Muscle of arm (tissue), 14 donors: Measurements from ENCODE around the gene PAK1IP1. TPM values are rescaled to one million over a fixed set of nuclear protein-coding genes. Genes with fewer than 3 reads are reported as not detected.
"Not testable (repeated sequence)": the region's sequence is repeated elsewhere in the genome, so short reads cannot be mapped to it uniquely, and the experiment has no call there.

ENCODE experiments used
- DNase-seq: peaks from one replicate; pipeline ENCODE4 v3.0.0-alpha.2; 2013
- long read RNA-seq, 11 donors: transcript quantifications; one replicate each; lab custom pipeline, GENCODE V29; 2026
- polyA plus RNA-seq, 12 donors: library from polyadenylated mRNA; unstranded; fragments of 120-200 nt; gene quantifications; one replicate each; pipeline ENCODE4 v1.2.1, GENCODE V29; 2013; ENCODE audit not compliant: insufficient read length in 12 of 12

The PAK1IP1 gene
- 10 to 100 TPM in 11 of 12 donors, not detected in 1; 13.8 to 23.6 (median 18.3) TPM for polyA plus RNA-seq
- long read RNA-seq, donor 1, transcript PAK1IP1-201 (10 exons, 1,800 nt), result major isoform, 6 of 6 reads
- long read RNA-seq, donor 1, partial matches to known transcripts, result 0 of 6 reads
- long read RNA-seq, donor 1, other reads (novel, unspliced or antisense), result 0 of 6 reads
- long read RNA-seq, donor 2, transcript PAK1IP1-201 (10 exons, 1,800 nt), result major isoform, 7 of 7 reads
- long read RNA-seq, donor 2, partial matches to known transcripts, result 0 of 7 reads
- long read RNA-seq, donor 2, other reads (novel, unspliced or antisense), result 0 of 7 reads
- long read RNA-seq, donor 3, partial matches to known transcripts, result 0 of 4 reads
- long read RNA-seq, donor 3, other reads (novel, unspliced or antisense), result 0 of 4 reads
- long read RNA-seq, donor 4, partial matches to known transcripts, result 0 of 4 reads
- long read RNA-seq, donor 4, other reads (novel, unspliced or antisense), result 0 of 4 reads
- long read RNA-seq, donor 5, transcript PAK1IP1-201 (10 exons, 1,800 nt), result major isoform, 12 of 17 reads
- long read RNA-seq, donor 5, partial matches to known transcripts, result 5 of 17 reads
- long read RNA-seq, donor 5, other reads (novel, unspliced or antisense), result 0 of 17 reads
- long read RNA-seq, donor 6, transcript PAK1IP1-201 (10 exons, 1,800 nt), result major isoform, 7 of 7 reads
- long read RNA-seq, donor 6, partial matches to known transcripts, result 0 of 7 reads
- long read RNA-seq, donor 6, other reads (novel, unspliced or antisense), result 0 of 7 reads
- long read RNA-seq, donor 7, transcript PAK1IP1-201 (10 exons, 1,800 nt), result major isoform, 6 of 6 reads
- long read RNA-seq, donor 7, partial matches to known transcripts, result 0 of 6 reads
- long read RNA-seq, donor 7, other reads (novel, unspliced or antisense), result 0 of 6 reads
- long read RNA-seq, donor 8, transcript PAK1IP1-201 (10 exons, 1,800 nt), result major isoform, 9 of 9 reads
- long read RNA-seq, donor 8, partial matches to known transcripts, result 0 of 9 reads
- long read RNA-seq, donor 8, other reads (novel, unspliced or antisense), result 0 of 9 reads
- long read RNA-seq, donor 9, partial matches to known transcripts, result 0 of 3 reads
- long read RNA-seq, donor 9, other reads (novel, unspliced or antisense), result 0 of 3 reads
- long read RNA-seq, donor 10, transcript PAK1IP1-201 (10 exons, 1,800 nt), result major isoform, 6 of 6 reads
- long read RNA-seq, donor 10, partial matches to known transcripts, result 0 of 6 reads
- long read RNA-seq, donor 10, other reads (novel, unspliced or antisense), result 0 of 6 reads
- long read RNA-seq, donor 11, transcript PAK1IP1-201 (10 exons, 1,800 nt), result major isoform, 15 of 15 reads
- long read RNA-seq, donor 11, partial matches to known transcripts, result 0 of 15 reads
- long read RNA-seq, donor 11, other reads (novel, unspliced or antisense), result 0 of 15 reads

GRCh38 chr6:10694302-10695085 is at the start of gene PAK1IP1, which contains the start of gene C6orf52:
Gene PAK1IP1, plus strand, starts transcription at chr6:10694972. Its CDS starts 14 bp downstream, at chr6:10694986.
Gene C6orf52, minus strand, starts transcription at chr6:10694616. Its CDS starts 7,066 bp downstream, at chr6:10687550.
- peak; percentile 97 for DNase-seq

- no peak for DNase-seq
Observed at GRCh38 chr6:10655508-10656055, 39.2 kb upstream of the PAK1IP1 start.

- no peak for DNase-seq
Observed at GRCh38 chr6:10658910-10659698, 35.7 kb upstream of the PAK1IP1 start.

GRCh38 chr6:10659699-10660348 is 34.9 kb upstream of the PAK1IP1 start:
- no peak for DNase-seq

GRCh38 chr6:10660431-10661191 is 34.2 kb upstream of the PAK1IP1 start:
- DNase-seq, result not testable (repeated sequence)

- DNase-seq, result no peak
Observed at GRCh38 chr6:10662207-10662606, 32.6 kb upstream of the PAK1IP1 start.

- DNase-seq, result no peak
Observed at GRCh38 chr6:10662742-10663141, 32.0 kb upstream of the PAK1IP1 start.

- not testable (repeated sequence) for DNase-seq
Observed at GRCh38 chr6:10665595-10665994, 29.2 kb upstream of the PAK1IP1 start.

GRCh38 chr6:10668126-10668917 is 26.4 kb upstream of the PAK1IP1 start:
- no peak for DNase-seq

GRCh38 chr6:10676403-10676802 is 18.4 kb upstream of the PAK1IP1 start:
- DNase-seq, result no peak

GRCh38 chr6:10678456-10678855 is 16.3 kb upstream of the PAK1IP1 start:
- DNase-seq, result no peak

- DNase-seq, result no peak
Observed at GRCh38 chr6:10681795-10682194, 13.0 kb upstream of the PAK1IP1 start.

- no peak for DNase-seq
Observed at GRCh38 chr6:10682355-10682988, 12.3 kb upstream of the PAK1IP1 start.

GRCh38 chr6:10684618-10685017 is 10.2 kb upstream of the PAK1IP1 start:
- no peak for DNase-seq

GRCh38 chr6:10685092-10685915 is 9.5 kb upstream of the PAK1IP1 start:
- DNase-seq, result no peak

- DNase-seq, result no peak
Observed at GRCh38 chr6:10686901-10687300, 7.9 kb upstream of the PAK1IP1 start.
